Upper lobe of left lung (tissue), 6 donors: ENCODE results near the gene TAF11L13. TPM values are rescaled to one million over a fixed set of nuclear protein-coding genes. Genes with fewer than 3 reads are reported as not detected.

Experiments used
- ATAC-seq, 2 donors: fragments of 200-7000 bp; cut with Tn5 transposase; one replicate each; pipeline ENCODE4 v1.9.1; 2022; ENCODE audit warnings: mild to moderate bottlenecking in 2 of 2, moderate library complexity in 2 of 2; ENCODE audit not compliant: low FRiP score in 2 of 2
- DNase-seq, 2 donors: peaks; one replicate each; pipeline ENCODE4 v3.0.0-alpha.2; 2019 to 2020
- H3K27ac ChIP-seq, 4 donors: fragments of 200-600 bp; sonication (generic); one replicate each; pipeline ENCODE4 v1.5.1; 2016 to 2019
- H3K27me3 ChIP-seq, 4 donors: fragments of 200-600 bp; sonication (generic); one replicate each; pipeline ENCODE4 v1.5.1; 2017 to 2019
- H3K36me3 ChIP-seq, 4 donors: fragments of 200-600 bp; sonication (generic); one replicate each; pipeline ENCODE4 v1.5.1; 2016 to 2019
- H3K4me1 ChIP-seq, 4 donors: fragments of 200-600 bp; sonication (generic); one replicate each; pipeline ENCODE4 v1.5.1; 2018 to 2019
- H3K4me3 ChIP-seq, 4 donors: fragments of 200-600 bp; sonication (generic); one replicate each; pipeline ENCODE4 v1.5.1; 2017 to 2019; ENCODE audit warnings: mild to moderate bottlenecking in 2 of 4, moderate library complexity in 1 of 4
- H3K9me3 ChIP-seq, 4 donors: fragments of 200-600 bp; sonication (generic); one replicate each; pipeline ENCODE4 v1.5.1; 2018 to 2019
- CTCF ChIP-seq, 6 experiments: fragments of 450-650 bp in 4 of 6; fragments of 200-600 bp in 2 of 6; sonication (generic) in 2 of 6; IDR thresholded peaks; one replicate each; pipeline ENCODE4 v1.5.1; 2016 to 2019; ENCODE audit warnings: antibody characterized with exemption in 6 of 6
- EP300 ChIP-seq, 4 donors: sonication (generic); formaldehyde crosslinking; IDR thresholded peaks; one replicate each; pipeline ENCODE4 v1.5.1; 2017; ENCODE audit warnings: antibody characterized with exemption in 4 of 4, control low read depth in 2 of 4
- POLR2A ChIP-seq, 4 donors: fragments of 450-650 bp; IDR thresholded peaks; one replicate each; pipeline ENCODE4 v1.5.1; 2016 to 2017; ENCODE audit warnings: antibody characterized with exemption in 4 of 4, mild to moderate bottlenecking in 2 of 4
- POLR2AphosphoS5 ChIP-seq, 2 donors: sonication (generic); formaldehyde crosslinking; IDR thresholded peaks; one replicate each; pipeline ENCODE4 v1.5.1; 2017; ENCODE audit warnings: antibody characterized with exemption in 2 of 2
- WGBS, 2 donors: methylation state at CpG; one replicate each; pipeline ENCODE4 v1.1.5; 2017 to 2018; 5-methylcytosine and 5-hydroxymethylcytosine counted together
- total RNA-seq, 6 donors: library from RNA; depleted of rRNA in 4 of 6; stranded (reverse); fragments of >200 nt in 4 of 6; gene quantifications; one replicate each; pipeline versions ENCODE4 v1.1.0 to v1.2.1, GENCODE V29; 2016 to 2021
- donor health status: DM: no; HTN: no; CAD: no; lungs with moderate emphysema.
- donor health status: DM: no; HTN: yes; CAD: no; lungs with severe emphysema.

Gene TAF11L13
- total RNA-seq, 6 donors from 2014 or later: not detected

GRCh38 chr5:17655921-17656320, 24.0 kb downstream of the TAF11L13 start:
- no peak for DNase-seq
- H3K4me1 ChIP-seq: no peaks in the 10 kb centered on the region
- TF ChIP-seq POLR2A (IDR thresholded peaks at IDR 0.05) (no peak), POLR2AphosphoS5 (IDR thresholded peaks at IDR 0.05) (no peak), EP300 (IDR thresholded peaks at IDR 0.05) (no peak), CTCF (IDR thresholded peaks at IDR 0.05) (no peak)
- no peak overlapping the region for H3K4me3 ChIP-seq
- H3K27ac ChIP-seq: no peak overlapping the region
- no peak for ATAC-seq
- no peaks in the 10 kb centered on the region for H3K27me3 ChIP-seq
- H3K9me3 ChIP-seq: no peaks in the 10 kb centered on the region
- H3K36me3 ChIP-seq: no peaks in the 10 kb centered on the region
- 68 to 96% methylated on average over 5 to 6 of the region's 6 CpGs for WGBS, 2 donors

GRCh38 chr5:17663182-17663581, 31.3 kb downstream of the TAF11L13 start:
- Histone ChIP-seq H3K4me1 (no peaks in the 10 kb centered on the region), H3K4me3 (no peak overlapping the region), H3K27me3 (no peaks in the 10 kb centered on the region), H3K36me3 (no peaks in the 10 kb centered on the region), H3K9me3 (no peaks in the 10 kb centered on the region), H3K27ac (no peak overlapping the region)
- whole genome bisulfite sequencing, 2 donors: 80 to 87% methylated on average over 2 to 7 of the region's 8 CpGs
- DNase-seq (no peak), ATAC-seq (no peak)
- TF ChIP-seq CTCF (IDR thresholded peaks at IDR 0.05) (no peak), POLR2A (IDR thresholded peaks at IDR 0.05) (no peak), EP300 (IDR thresholded peaks at IDR 0.05) (no peak), POLR2AphosphoS5 (IDR thresholded peaks at IDR 0.05) (no peak)

GRCh38 chr5:17665836-17666235, 33.9 kb downstream of the TAF11L13 start:
- 91 to 100% methylated on average over 2 of the region's 2 CpGs for WGBS, 2 donors
- no peak for ATAC-seq
- H3K36me3 ChIP-seq: no peaks in the 10 kb centered on the region

GRCh38 chr5:17666726-17667235, 34.9 kb downstream of the TAF11L13 start:
- no peak overlapping the region for H3K4me3 ChIP-seq
- no peaks in the 10 kb centered on the region for H3K27me3 ChIP-seq

More at GRCh38 chr5:17665836-17666235, 33.9 kb downstream of the TAF11L13 start:
- Histone ChIP-seq H3K27me3 (no peaks in the 10 kb centered on the region), H3K4me3 (no peak overlapping the region), H3K27ac (no peak overlapping the region), H3K9me3 (no peaks in the 10 kb centered on the region), H3K4me1 (no peaks in the 10 kb centered on the region)
- DNase-seq: no peak
- TF ChIP-seq CTCF (IDR thresholded peaks at IDR 0.05) (no peak), POLR2AphosphoS5 (IDR thresholded peaks at IDR 0.05) (no peak), POLR2A (IDR thresholded peaks at IDR 0.05) (no peak), EP300 (IDR thresholded peaks at IDR 0.05) (no peak)

More at GRCh38 chr5:17666726-17667235, 34.9 kb downstream of the TAF11L13 start:
- Histone ChIP-seq H3K9me3 (no peaks in the 10 kb centered on the region), H3K27ac (no peak overlapping the region), H3K4me1 (no peaks in the 10 kb centered on the region), H3K36me3 (no peaks in the 10 kb centered on the region)
- TF ChIP-seq POLR2AphosphoS5 (IDR thresholded peaks at IDR 0.05) (no peak), CTCF (IDR thresholded peaks at IDR 0.05) (no peak), POLR2A (IDR thresholded peaks at IDR 0.05) (no peak)
- no peak for DNase-seq
- ATAC-seq: no peak
- WGBS, 2 donors: 86 to 88% methylated on average over 3 of the region's 3 CpGs
